ENCODE measurements around the gene BTG1.
A peak's percentile ranks its signal among the peaks of the same experiment; 100 is the strongest.

Gene BTG1

GRCh38 chr12:92146497-92147224 lies 1.0 kb upstream of the BTG1 start:
- ChIA-PET POLR2A (interaction anchor here (0.6 to 3.5 kb wide), 63 partner anchors 9 to 1833 kb away, joined by 3 to 127 read pairs (median 5); partner anchors contain the start of gene EEA1), CTCF (interaction anchor here (0.9 to 3.2 kb wide), 7 partner anchors 9 to 424 kb away, joined by 3 to 14 read pairs (median 4); no protein-coding TSS in a partner anchor)
- no peak for TF ChIP-seq CTCF (IDR thresholded peaks at IDR 0.05; ENCODE audit: control extremely low read depth, extremely low read depth, low read depth, missing control alignments)
- no peak for DNase-seq (ENCODE audit: extremely low spot score)

GRCh38 chr12:92145481-92145730 lies 240 bp downstream of the BTG1 start:
- TF ChIP-seq CTCF (IDR thresholded peaks at IDR 0.05; ENCODE audit: control extremely low read depth, extremely low read depth, low read depth, missing control alignments) = no peak
- no peak for DNase-seq (ENCODE audit: extremely low spot score)
- ChIA-PET CTCF (interaction anchor here (0.7 to 3.2 kb wide), 17 partner anchors 9 to 764 kb away, joined by 3 to 14 read pairs (median 4); no protein-coding TSS in a partner anchor), POLR2A (interaction anchor here (0.6 to 3.5 kb wide), 77 partner anchors 11 to 1327 kb away, joined by 3 to 127 read pairs (median 5); partner anchors contain the start of gene EEA1)

- POLR2A ChIA-PET = interaction anchor here (0.6 to 3.5 kb wide), 59 partner anchors 9 to 1430 kb away, joined by 3 to 127 read pairs (median 5); no protein-coding TSS in a partner anchor
- CTCF ChIA-PET = interaction anchor here (0.7 to 3.2 kb wide), 20 partner anchors 8 to 763 kb away, joined by 3 to 14 read pairs (median 4); no protein-coding TSS in a partner anchor
- TF ChIP-seq CTCF (IDR thresholded peaks at IDR 0.05; ENCODE audit: control extremely low read depth, extremely low read depth, low read depth, missing control alignments) = peak; percentile 32
- DNase-seq (ENCODE audit: extremely low spot score) = no peak
Measured at GRCh38 chr12:92144631-92145480, 790 bp downstream of the BTG1 start.

- POLR2A ChIA-PET = interaction anchor here (0.5 to 3.5 kb wide), 17 partner anchors 10 to 419 kb away, joined by 3 to 127 read pairs (median 11); no protein-coding TSS in a partner anchor
- peak; percentile 74 for TF ChIP-seq CTCF (IDR thresholded peaks at IDR 0.05; ENCODE audit: control extremely low read depth, extremely low read depth, low read depth, missing control alignments)
- CTCF ChIA-PET = interaction anchor here (0.7 to 3.2 kb wide), 21 partner anchors 9 to 762 kb away, joined by 3 to 14 read pairs (median 4); no protein-coding TSS in a partner anchor
- DNase-seq (ENCODE audit: extremely low spot score) = no peak
Measured at GRCh38 chr12:92143686-92144630, 1.7 kb downstream of the BTG1 start.

GRCh38 chr12:92143258-92143657 lies 2.4 kb downstream of the BTG1 start:
- DNase-seq (ENCODE audit: extremely low spot score) = no peak
- CTCF ChIA-PET = interaction anchor here (0.9 to 3.2 kb wide), 13 partner anchors 9 to 761 kb away, joined by 3 to 14 read pairs (median 4); no protein-coding TSS in a partner anchor
- POLR2A ChIA-PET = interaction anchor here (0.5 to 3.5 kb wide), 8 partner anchors 10 to 419 kb away, joined by 4 to 127 read pairs (median 11); no protein-coding TSS in a partner anchor
- no peak for TF ChIP-seq CTCF (IDR thresholded peaks at IDR 0.05; ENCODE audit: control extremely low read depth, extremely low read depth, low read depth, missing control alignments)

Data from GM10248 (cell line).